WTC11 (cell line): ENCODE results near the gene FGF16. TPM values are rescaled to one million over a fixed set of nuclear protein-coding genes. Genes with fewer than 3 reads are reported as not detected.

Source experiments
- ATAC-seq: fragments of 200-7000 bp; cut with Tn5 transposase; 2 replicates; pipeline ENCODE4 v1.10.0; 2021; ENCODE audit warnings: mild to moderate bottlenecking, moderate library complexity
- CTCF ChIA-PET: fragments of 300-600 bp; sonication (Branson Sonifier 250); formaldehyde crosslinking; loops from one replicate; lab custom pipeline; 2021; ENCODE audit warnings: antibody characterized with exemption; lab: Charles Lee
- POLR2A ChIA-PET: fragments of 350-600 bp; sonication (Branson Sonifier 250); formaldehyde crosslinking; loops from one replicate; lab custom pipeline; 2021; ENCODE audit warnings: antibody characterized with exemption; lab: Charles Lee
- DNase-seq: peaks from one replicate; pipeline ENCODE4 v3.0.0; 2021; ENCODE audit warnings: low spot score
- H3K27ac Mint-ChIP-seq: 2 replicates; pipeline ENCODE4 v1.8.0; 2021; ENCODE audit warnings: mixed read lengths
- H3K27me3 Mint-ChIP-seq: 2 replicates; pipeline ENCODE4 v1.8.0; 2021; ENCODE audit warnings: low read depth, mild to moderate bottlenecking, moderate library complexity, mixed read lengths
- H3K36me3 Mint-ChIP-seq: 2 replicates; pipeline ENCODE4 v1.8.0; 2021; ENCODE audit warnings: mixed read lengths
- H3K4me1 Mint-ChIP-seq: 2 replicates; pipeline ENCODE4 v1.8.0; 2022; ENCODE audit warnings: mixed read lengths
- H3K4me3 Mint-ChIP-seq: 2 replicates; pipeline ENCODE4 v1.8.0; 2021; ENCODE audit warnings: mild to moderate bottlenecking, moderate library complexity, mixed read lengths
- H3K9me3 Mint-ChIP-seq: 2 replicates; pipeline ENCODE4 v1.8.0; 2021; ENCODE audit warnings: mixed read lengths
- AFF4 ChIP-seq: sonication (generic); formaldehyde crosslinking; IDR thresholded peaks from 2 replicates; pipeline ENCODE4 v1.8.1; 2023; ENCODE audit warnings: mild to moderate bottlenecking, missing genetic modification reagents, borderline replicate concordance
- ARID4B ChIP-seq: sonication (generic); formaldehyde crosslinking; IDR thresholded peaks from 2 replicates; pipeline ENCODE4 v1.8.0; 2023; ENCODE audit warnings: missing genetic modification reagents, mild to moderate bottlenecking, borderline replicate concordance
- EMX1 ChIP-seq: fragments of 250-450 bp; sonication (Bioruptor Pico); IDR thresholded peaks from 2 replicates; pipeline ENCODE4 v1.8.0; 2021; ENCODE audit warnings: mild to moderate bottlenecking
- HMGA2 ChIP-seq: fragments of 250-450 bp; sonication (Bioruptor Pico); IDR thresholded peaks from 2 replicates; pipeline ENCODE4 v1.4.0; 2021; ENCODE audit warnings: mild to moderate bottlenecking, moderate library complexity
- HMGXB4 ChIP-seq: sonication (generic); formaldehyde crosslinking; IDR thresholded peaks from 2 replicates; pipeline ENCODE4 v1.8.1; 2023; ENCODE audit warnings: mild to moderate bottlenecking, moderate library complexity, missing genetic modification reagents
- OVOL2 ChIP-seq: fragments of 250-450 bp; sonication (Bioruptor Pico); IDR thresholded peaks from 2 replicates; pipeline ENCODE4 v1.9.0; 2021; ENCODE audit warnings: mild to moderate bottlenecking, borderline replicate concordance
- PRDM15 ChIP-seq: sonication (generic); formaldehyde crosslinking; IDR thresholded peaks from 2 replicates; pipeline ENCODE4 v1.8.0; 2022; ENCODE audit warnings: missing genetic modification reagents
- PRRX2 ChIP-seq: fragments of 250-450 bp; sonication (Bioruptor Pico); IDR thresholded peaks from 2 replicates; pipeline ENCODE4 v1.8.0; 2021; ENCODE audit warnings: mild to moderate bottlenecking
- RORB ChIP-seq: fragments of 250-450 bp; sonication (Bioruptor Pico); IDR thresholded peaks from 2 replicates; pipeline ENCODE4 v1.9.0; 2021; ENCODE audit warnings: mild to moderate bottlenecking
- ZBTB21 ChIP-seq: sonication (generic); formaldehyde crosslinking; IDR thresholded peaks from 2 replicates; pipeline ENCODE4 v1.8.1; 2023; ENCODE audit warnings: mild to moderate bottlenecking, missing genetic modification reagents, borderline replicate concordance
- ZNF138 ChIP-seq: sonication (generic); formaldehyde crosslinking; conservative IDR thresholded peaks from 2 replicates; pipeline ENCODE4 v1.8.1; 2022; ENCODE audit warnings: mild to moderate bottlenecking, moderate library complexity, missing genetic modification reagents
- ZNF281 ChIP-seq: sonication (generic); formaldehyde crosslinking; IDR thresholded peaks from 2 replicates; pipeline ENCODE4 v1.8.0; 2023; ENCODE audit warnings: mild to moderate bottlenecking, missing genetic modification reagents
- ZNF532 ChIP-seq: fragments of 250-450 bp; sonication (Bioruptor Pico); IDR thresholded peaks from 2 replicates; pipeline ENCODE4 v1.9.0; 2021; ENCODE audit warnings: mild to moderate bottlenecking, borderline replicate concordance
- ZNF671 ChIP-seq: fragments of 250-450 bp; sonication (Bioruptor Pico); IDR thresholded peaks from 2 replicates; pipeline ENCODE4 v1.8.0; 2021; ENCODE audit warnings: mild to moderate bottlenecking
- total RNA-seq: library from RNA; stranded (reverse); gene quantifications from 3 replicates; pipeline ENCODE4 v1.2.3, GENCODE V29; 2021

Gene FGF16
- total RNA-seq, 1 experiment from 2014 or later: 1.6 TPM

- TF ChIP-seq ARID4B (CRISPR knock-in tag): no peak
- TF ChIP-seq ZNF281: no peak
- no peak for TF ChIP-seq EMX1 (CRISPR knock-in tag)
These were observed 48.7 kb upstream of the FGF16 start (continued) for GRCh38 chrX:77398330-77398954.

GRCh38 chrX:77404419-77404818, 42.8 kb upstream of the FGF16 start:
- ChIA-PET POLR2A (no interaction called here), CTCF (interaction anchor here (1.4 kb wide), 1 partner anchor 11 kb away, joined by 3 read pairs; no protein-coding TSS in a partner anchor)
- no peaks in the 10 kb centered on the region for H3K4me1 Mint-ChIP-seq
- H3K27ac Mint-ChIP-seq: no peak overlapping the region
- no peak for DNase-seq
- no peaks in the 10 kb centered on the region for H3K36me3 Mint-ChIP-seq
- peaks cover 6% of the 10 kb centered on the region; the same call in 1 of the 2 replicates for H3K9me3 Mint-ChIP-seq
- no peak for ATAC-seq
- no peak overlapping the region for H3K4me3 Mint-ChIP-seq
- no peaks in the 10 kb centered on the region for H3K27me3 Mint-ChIP-seq
- no peak for TF ChIP-seq PRRX2 (CRISPR knock-in tag)
- TF ChIP-seq AFF4 (CRISPR knock-in tag): no peak
- no peak for TF ChIP-seq OVOL2 (CRISPR knock-in tag)
- TF ChIP-seq PRDM15 (CRISPR knock-in tag): no peak
- TF ChIP-seq ZNF532: no peak
- TF ChIP-seq ZNF138 (CRISPR knock-in tag): no peak
- no peak for TF ChIP-seq HMGXB4 (CRISPR knock-in tag)
- TF ChIP-seq HMGA2: no peak
- TF ChIP-seq ZNF671 (CRISPR knock-in tag): no peak
- no peak for TF ChIP-seq ZBTB21 (CRISPR knock-in tag)
- no peak for TF ChIP-seq RORB (CRISPR knock-in tag)
